Measurements from ENCODE around the gene SH3RF3. TPM values are rescaled to one million over a fixed set of nuclear protein-coding genes. Genes with fewer than 3 reads are reported as not detected.

The SH3RF3 gene
- total RNA-seq, 1 experiment from 2014 or later, result 1.0 TPM

GRCh38 chr2:109507217-109507616 is 378.2 kb downstream of the SH3RF3 start:
- no peak for TF ChIP-seq AR (CRISPR knock-in tag; IDR thresholded peaks at IDR 0.05)
- TF ChIP-seq PRDM15 (CRISPR knock-in tag; IDR thresholded peaks at IDR 0.05), result no peak
- Mint-ChIP-seq H3K36me3 (no peaks in the 10 kb centered on the region), H3K4me1 (0 out of 2 replicates have a peak, but pooled peaks cover 5% of the 10 kb centered on the region), H3K27me3 (ENCODE audit: low read depth) (no peaks in the 10 kb centered on the region), H3K27ac (no peak overlapping the region), H3K9me3 (peaks cover 17% of the 10 kb centered on the region), H3K4me3 (no peak overlapping the region)
- ATAC-seq, result no peak
- CTCF ChIA-PET, result no interaction called here
- DNase-seq (ENCODE audit: low spot score), result no peak
- POLR2A ChIA-PET, result no interaction called here

GRCh38 chr2:109507828-109508227 is 378.8 kb downstream of the SH3RF3 start:
- CTCF ChIA-PET, result interaction anchor here (0.7 kb wide), 1 partner anchor 157 kb away, joined by 4 read pairs; no protein-coding TSS in a partner anchor
- Mint-ChIP-seq H3K27me3 (ENCODE audit: low read depth) (no peaks in the 10 kb centered on the region), H3K9me3 (peaks cover 17% of the 10 kb centered on the region), H3K4me1 (no peaks in the 10 kb centered on the region), H3K4me3 (no peak overlapping the region), H3K27ac (no peak overlapping the region), H3K36me3 (no peaks in the 10 kb centered on the region)
- no peak for DNase-seq (ENCODE audit: low spot score)
- POLR2A ChIA-PET, result no interaction called here
- ATAC-seq, result no peak
- TF ChIP-seq ERG (CRISPR knock-in tag; IDR thresholded peaks at IDR 0.05), result no peak
- no peak for TF ChIP-seq ZNF416 (CRISPR knock-in tag; IDR thresholded peaks at IDR 0.05)
- TF ChIP-seq SOX15 (CRISPR knock-in tag; IDR thresholded peaks at IDR 0.05), result no peak
- TF ChIP-seq ZNF423 (CRISPR knock-in tag; IDR thresholded peaks at IDR 0.05), result no peak
- no peak for TF ChIP-seq JAZF1 (CRISPR knock-in tag; IDR thresholded peaks at IDR 0.05)

GRCh38 chr2:109508556-109508955 is 379.6 kb downstream of the SH3RF3 start:
- H3K27ac Mint-ChIP-seq, result no peak overlapping the region
- DNase-seq (ENCODE audit: low spot score) (no peak), ATAC-seq (no peak)
- CTCF ChIA-PET, result interaction anchor here (0.7 kb wide), 1 partner anchor 157 kb away, joined by 4 read pairs; no protein-coding TSS in a partner anchor
- no peaks in the 10 kb centered on the region for H3K4me1 Mint-ChIP-seq
- H3K36me3 Mint-ChIP-seq, result no peaks in the 10 kb centered on the region
- no peak overlapping the region for H3K4me3 Mint-ChIP-seq
- H3K27me3 Mint-ChIP-seq (ENCODE audit: low read depth), result no peaks in the 10 kb centered on the region
- POLR2A ChIA-PET, result no interaction called here
- H3K9me3 Mint-ChIP-seq, result peaks cover 17% of the 10 kb centered on the region
- TF ChIP-seq PRDM15 (CRISPR knock-in tag; IDR thresholded peaks at IDR 0.05) (no peak), MAX (CRISPR knock-in tag; IDR thresholded peaks at IDR 0.05) (no peak), USF2 (CRISPR knock-in tag; IDR thresholded peaks at IDR 0.05) (no peak), ESRRA (CRISPR knock-in tag; IDR thresholded peaks at IDR 0.05; ENCODE audit: borderline replicate concordance) (no peak), CDX4 (CRISPR knock-in tag; IDR thresholded peaks at IDR 0.05; ENCODE audit: borderline replicate concordance) (no peak), MLX (CRISPR knock-in tag; IDR thresholded peaks at IDR 0.05) (no peak), SOX15 (CRISPR knock-in tag; IDR thresholded peaks at IDR 0.05) (no peak), PREB (CRISPR knock-in tag; IDR thresholded peaks at IDR 0.05; ENCODE audit: borderline replicate concordance) (no peak), ZNF232 (CRISPR knock-in tag; IDR thresholded peaks at IDR 0.05) (no peak), ZNF396 (CRISPR knock-in tag; IDR thresholded peaks at IDR 0.05; ENCODE audit: borderline replicate concordance) (no peak), FOXJ3 (CRISPR knock-in tag; IDR thresholded peaks at IDR 0.05; ENCODE audit: borderline replicate concordance) (no peak)

Measured in WTC11 (cell line).